Activated T-cell treated with anti-CD3 and anti-CD28 coated beads for 48 hours (primary cell): Measurements from ENCODE around the gene CDKL2.
A peak's percentile ranks its signal among the peaks of the same experiment; 100 is the strongest.

Experiments used
- DNase-seq: peaks from one replicate; pipeline ENCODE4 v3.0.0-alpha.2; 2020; ENCODE audit warnings: low read depth

CDKL2 gene

DNA sequence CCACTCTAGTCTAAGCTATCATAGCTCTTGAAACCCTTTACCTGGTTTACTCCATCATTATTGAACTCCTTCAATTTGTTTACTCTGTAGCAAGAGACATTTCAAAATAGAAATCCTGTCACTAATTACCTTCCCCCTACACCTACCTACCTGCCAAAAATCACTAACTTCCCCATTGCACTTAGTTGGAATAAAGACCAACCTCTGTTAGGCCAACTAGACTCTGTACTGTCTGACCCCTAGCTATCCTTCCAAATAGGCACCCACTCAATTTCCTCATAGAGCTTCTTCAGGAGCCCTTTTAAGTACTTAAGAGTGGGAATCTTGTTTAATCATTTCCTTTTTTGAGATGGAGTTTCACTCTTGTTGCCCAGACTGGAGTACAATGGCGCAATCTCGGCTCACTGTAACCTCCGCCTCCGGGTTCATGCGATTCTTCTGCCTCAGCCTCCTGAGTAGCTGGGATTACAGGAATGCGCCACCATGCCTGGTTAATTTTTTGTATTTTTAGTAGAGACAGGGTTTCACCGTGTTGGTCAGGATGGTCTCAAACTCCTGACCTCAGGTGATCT lies 8.9 kb upstream of the CDKL2 start:
- no peak for DNase-seq

DNA sequence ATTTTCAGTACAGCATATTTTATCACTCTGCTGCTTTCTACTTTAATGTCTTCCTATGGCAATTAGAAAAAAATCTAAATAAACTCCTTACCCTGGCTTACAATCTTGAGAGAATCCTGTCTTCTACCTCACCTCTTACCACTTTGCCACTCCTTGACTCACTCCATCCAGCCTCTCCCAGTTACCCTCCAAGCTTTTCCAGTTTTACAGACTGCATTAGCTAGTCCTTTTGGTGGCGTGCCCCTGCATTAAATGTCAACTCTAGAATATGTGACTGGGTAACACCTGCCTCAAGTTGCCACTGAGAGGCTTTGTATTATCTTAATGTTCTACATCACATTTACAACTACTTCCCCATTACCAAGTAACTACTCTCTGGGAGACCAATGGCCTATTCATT lies 7.5 kb upstream of the CDKL2 start:
- no peak for DNase-seq

DNA sequence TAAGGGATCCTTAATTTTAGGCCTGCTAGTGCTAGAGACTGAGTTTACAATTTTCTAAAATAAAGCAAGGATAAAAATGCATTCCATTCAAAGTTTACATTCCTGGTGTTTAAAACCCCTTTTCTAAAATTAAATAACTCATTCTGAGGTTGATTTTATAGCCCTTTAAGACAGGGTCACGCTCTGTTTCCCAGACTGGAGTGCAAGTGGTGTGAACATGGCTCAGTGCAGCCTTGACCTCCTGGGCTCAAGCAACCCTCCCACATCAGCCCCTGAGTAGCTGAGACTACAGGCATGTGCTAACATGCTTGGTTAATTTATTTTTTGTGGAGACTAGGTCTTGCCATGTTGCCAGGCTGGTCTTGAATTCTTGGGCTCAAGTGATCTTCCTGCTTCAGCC lies 6.8 kb upstream of the CDKL2 start:
- DNase-seq: no peak

DNA sequence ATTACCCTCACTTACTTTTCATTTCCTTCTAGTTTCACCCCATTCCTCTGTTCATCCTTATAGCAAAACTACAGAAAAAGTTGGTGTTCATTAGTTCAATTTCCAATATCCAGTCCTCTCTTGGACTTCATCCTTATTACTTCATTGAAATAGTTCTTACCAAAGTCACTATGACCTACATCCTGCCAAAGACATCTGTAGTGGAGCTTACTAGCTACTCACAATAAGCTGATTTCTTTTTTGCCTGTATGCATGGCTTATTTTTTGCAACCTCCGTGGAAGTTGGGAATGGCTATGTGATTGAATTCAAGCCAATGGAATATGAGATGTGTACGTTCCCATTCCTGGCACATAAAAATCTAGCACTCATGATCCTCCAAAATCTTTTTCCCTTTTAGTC lies 4.6 kb upstream of the CDKL2 start:
- DNase-seq: no peak

DNA sequence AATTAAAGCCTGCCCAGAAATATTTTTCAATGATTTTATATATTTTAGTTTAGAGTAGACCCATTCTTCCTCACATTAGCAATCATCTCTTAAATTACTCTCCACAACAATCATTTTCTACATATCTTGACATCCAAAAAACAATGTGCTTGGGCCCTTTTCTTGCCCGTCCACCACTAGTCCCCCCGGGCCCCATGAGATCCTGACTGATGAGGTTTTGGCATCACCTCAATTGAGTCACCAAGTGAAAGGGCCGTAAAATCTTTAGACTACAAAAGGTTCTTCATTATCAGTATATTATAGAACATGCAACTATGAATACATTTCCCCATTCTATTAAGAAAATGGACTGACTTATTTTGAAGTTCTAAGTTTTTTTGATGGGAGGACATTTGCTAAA lies 4.0 kb upstream of the CDKL2 start:
- DNase-seq: no peak

DNA sequence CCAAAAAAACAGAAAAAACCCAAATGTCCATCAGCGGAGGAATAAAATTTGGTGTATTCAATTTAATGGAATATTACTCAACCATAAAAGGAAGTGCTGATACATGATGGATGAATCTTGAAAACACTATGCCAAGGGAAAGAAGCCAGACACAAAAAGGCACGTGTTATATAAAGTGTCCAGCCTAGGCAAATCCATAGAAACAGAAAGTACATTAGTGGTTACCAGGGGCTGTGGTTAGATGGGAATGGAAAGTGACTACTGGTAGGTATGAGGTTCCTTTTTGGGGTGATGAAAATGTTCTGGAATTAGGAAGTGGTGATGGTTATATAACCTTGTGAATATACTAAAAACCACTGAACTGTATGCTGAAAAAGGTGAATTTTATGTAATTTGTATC lies 3.5 kb upstream of the CDKL2 start:
- no peak for DNase-seq

DNA sequence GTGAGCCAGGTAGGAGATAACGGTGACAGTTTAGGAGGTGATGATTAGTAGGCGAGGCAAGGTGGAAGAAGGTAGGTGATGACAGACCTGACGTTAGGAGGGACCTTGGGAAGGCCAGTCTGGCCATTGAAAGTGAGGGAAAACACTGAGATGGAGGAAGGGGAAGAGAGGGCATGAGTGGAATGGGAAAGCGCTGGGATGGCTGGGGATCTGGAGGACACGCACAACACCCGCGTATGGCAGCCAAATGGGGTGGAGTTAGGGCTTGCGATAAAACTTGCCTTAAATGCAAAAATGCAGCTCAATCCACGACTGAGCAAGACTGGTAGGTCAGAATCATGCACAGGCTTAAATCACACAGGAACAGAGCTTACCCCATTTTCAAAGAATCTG lies 605 bp upstream of the CDKL2 start:
- no peak for DNase-seq

DNA sequence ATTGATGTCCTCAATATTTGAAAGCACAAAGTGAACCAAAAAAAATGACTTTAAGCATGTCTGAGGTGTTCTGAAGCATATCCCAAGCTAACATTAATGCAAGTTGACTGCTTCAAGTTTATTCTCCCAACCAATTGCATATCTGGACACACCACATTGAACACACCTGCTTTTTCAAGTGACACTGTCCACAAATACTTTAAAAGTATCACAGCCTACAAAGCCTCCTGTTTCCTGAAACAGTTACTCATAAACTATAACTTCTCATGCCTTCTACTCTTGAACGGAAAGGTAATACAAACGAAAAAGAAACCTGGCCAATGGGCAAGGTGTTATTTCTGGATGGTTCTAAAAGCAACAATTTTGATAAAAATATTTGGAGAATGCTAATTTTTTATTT lies 1.1 kb downstream of the CDKL2 start:
- no peak for DNase-seq

DNA sequence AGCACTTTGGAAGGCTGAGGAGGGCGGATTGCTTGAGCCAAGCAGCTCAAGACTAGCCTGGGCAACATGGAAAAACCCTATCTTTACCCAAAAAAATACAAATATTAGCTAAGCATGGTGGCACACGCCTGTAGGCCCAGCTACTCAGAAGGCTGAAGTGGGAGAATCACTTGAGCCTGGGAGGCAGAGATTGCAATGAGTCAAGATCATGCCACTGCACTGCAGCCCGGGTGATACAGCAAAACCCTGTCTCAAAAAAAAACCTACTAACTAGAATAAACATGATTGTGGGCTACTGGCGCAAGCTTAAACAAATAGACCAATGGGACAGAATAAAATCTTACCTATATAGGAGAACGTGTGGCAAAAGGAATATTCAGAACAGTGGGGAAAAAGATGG lies 7.3 kb downstream of the CDKL2 start:
- DNase-seq: no peak

DNA sequence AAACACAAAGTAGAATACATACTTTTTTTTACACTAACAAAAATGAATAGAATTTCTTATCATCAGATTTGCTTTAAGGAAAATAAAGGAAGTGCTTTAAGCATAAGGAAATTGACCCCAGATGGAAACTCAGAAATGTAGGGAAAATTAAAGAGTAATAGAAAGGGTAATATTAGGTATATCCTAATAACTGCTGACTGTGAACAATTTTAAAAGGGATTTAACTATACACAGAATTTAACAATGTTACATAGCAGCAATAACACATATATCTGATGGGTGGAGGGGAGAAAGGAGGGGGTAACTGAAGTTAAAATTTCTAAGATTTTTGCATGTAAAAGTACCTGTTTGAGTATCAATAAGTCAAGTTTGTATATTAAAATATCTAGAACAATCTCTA lies 8.6 kb downstream of the CDKL2 start:
- no peak for DNase-seq

DNA sequence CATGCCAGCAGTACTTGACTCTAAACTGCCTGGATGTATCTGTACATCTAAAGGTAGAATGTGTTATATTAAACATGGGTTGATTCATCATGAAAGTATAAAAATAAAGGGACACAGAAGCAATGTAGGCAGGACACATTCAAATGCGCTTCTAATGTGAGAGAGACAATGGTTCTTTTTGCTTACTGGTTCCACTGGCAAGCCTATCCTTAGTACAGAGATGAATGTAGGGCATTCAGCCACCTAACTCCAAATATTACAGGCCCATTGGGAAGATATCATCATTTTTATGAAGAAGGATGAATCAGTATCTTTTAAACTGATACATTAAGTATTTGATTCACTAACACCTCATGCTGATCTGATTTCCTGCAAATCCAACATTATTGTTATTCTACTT lies 18.0 kb downstream of the CDKL2 start:
- no peak for DNase-seq

DNA sequence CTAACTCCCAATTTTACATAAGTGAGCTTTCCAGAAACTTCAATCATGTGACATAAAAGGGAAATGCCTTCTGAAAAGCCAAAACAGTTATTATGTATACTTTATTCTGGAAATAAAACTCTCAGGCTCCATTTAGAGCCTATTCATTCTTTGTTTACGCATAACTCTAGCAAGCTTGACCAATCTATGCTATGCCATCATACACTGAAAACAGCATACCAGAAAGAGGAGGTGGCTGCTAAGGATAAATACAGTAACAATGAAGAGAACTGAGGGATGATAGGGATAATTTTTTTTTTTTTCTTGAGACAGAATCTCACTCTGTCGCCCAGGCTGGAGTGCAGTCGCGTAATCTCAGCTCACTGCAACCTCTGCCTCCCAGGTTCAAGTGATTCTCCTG lies 24.4 kb downstream of the CDKL2 start:
- DNase-seq: no peak

DNA sequence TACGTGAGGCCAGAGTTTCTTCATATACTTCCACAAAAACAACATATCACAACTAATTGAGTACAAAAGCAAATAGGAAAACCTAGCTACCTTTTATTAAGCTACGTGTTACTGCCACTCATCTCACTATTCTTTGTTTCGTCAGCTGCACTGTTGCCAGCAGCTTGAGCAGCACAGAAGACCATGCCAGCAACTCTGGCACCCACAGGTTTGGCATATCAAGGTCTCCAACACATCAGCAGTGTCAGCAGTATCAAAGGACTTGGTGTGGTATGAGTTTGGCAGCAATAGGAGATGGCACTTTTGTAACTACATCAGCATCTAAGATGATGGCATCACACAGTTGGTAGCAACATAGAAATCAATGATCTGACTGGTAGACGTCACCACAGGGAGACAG lies 30.7 kb downstream of the CDKL2 start:
- no peak for DNase-seq

DNA sequence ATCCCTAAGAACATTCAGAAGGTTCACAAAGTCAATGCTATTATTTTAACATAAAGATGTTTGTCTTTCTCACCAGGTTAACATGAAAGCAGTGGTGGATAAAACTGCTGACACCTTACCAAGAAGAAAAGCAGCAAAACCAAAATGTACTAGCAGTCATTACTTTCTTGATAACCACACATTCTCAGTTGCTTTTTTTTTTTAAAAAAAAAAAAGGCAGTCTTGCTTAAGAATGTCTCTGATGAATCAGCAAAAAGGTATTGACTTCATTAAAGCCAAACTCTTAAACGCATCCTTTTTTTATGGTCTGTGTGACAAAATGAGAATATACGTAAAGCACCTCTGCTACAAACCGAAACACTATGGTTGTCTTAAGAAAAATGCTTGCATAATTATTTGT lies 31.9 kb downstream of the CDKL2 start:
- no peak for DNase-seq

DNA sequence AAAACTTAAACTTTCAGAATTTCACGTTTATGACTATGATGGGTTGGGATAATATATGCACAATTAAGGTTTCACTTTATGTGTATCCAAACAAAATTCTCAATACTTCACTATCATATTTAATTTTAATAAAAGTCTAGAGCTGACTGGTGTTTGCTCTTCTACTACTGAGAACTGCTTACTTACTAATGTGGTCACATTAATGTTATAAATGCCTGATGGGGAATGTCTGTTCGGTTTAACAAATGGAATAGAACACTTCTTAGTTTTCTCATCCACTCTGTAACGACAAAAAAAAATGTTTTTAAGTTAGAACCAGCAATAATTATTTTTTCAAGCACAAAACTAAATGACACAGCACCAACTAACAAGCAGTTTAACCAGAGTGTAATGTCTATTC lies 34.3 kb downstream of the CDKL2 start:
- no peak for DNase-seq

DNA sequence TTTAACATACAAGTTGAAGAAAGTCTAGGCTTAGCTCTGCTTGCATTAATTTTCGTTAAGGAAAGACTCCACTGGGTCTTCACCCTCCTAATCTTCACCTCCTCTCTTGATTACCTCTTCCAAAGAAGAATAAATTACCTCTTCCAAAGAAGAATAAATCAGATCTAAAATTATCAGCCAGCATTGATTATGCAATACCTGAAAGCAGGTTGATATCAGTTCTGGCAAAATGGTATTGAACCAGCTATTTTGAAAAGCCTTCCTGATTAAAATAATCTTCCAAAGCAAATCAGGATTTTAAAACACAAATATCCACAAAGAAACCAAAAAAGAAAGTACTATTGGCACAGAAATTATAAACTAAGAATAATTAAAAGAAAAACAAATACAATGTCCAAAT lies 36.9 kb downstream of the CDKL2 start:
- DNase-seq: no peak

DNA sequence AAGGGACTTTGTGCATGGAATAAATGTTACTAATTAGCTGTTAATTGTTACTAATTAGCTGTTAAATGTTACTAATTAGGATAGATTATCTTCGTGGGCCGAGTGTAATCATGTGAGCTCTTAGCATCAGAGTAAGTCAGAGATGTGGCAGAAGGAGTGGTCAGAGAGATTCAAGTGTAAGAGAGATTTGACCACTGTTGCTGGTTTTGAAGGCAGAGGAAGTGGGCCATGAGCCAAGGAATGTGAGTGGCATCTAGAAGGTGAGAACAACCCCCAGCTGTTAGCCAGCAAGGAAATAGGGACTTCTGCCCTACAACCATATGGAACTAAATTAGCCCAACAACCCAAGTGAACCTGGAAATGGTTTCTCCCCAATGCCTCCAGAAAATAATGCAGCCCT lies 46.3 kb downstream of the CDKL2 start:
- DNase-seq: no peak

DNA sequence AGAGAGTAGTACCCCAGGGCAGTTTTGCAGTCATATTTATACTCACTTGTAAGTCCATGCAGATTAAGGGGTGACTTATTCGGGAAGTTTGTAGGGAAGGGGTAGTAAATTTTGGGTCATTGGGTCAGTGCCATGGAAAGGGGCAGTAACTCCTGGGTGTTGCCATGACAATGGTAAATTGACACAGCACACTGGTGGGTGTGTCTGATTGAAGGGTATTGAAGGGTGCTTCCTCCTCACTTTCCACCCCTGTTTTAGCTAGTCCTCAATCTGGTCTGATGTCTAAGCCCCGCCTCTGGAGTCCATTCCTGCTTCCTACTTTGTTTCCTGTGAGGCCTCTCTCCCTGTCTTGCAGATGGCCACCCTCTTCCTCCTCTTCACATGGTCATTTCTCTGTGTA lies 62.6 kb downstream of the CDKL2 start:
- no peak for DNase-seq

DNA sequence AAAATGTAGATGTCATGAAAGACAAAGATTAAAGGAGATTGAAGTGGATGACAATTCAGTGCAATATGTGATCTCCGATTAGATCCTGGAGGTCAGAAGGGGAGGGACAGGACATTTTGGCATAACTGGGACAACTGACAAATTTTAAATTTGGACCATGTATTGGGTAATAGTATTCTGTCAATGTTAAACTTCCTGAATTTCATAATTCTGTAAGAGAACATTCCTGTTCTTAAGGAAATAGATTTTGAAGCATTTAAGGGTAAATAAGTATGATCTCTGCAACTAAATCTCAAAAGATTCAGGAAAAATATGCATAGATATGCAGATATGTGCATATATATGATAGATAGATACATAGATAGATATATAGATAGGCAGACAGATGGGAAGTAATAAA lies 63.4 kb downstream of the CDKL2 start:
- no peak for DNase-seq

DNA sequence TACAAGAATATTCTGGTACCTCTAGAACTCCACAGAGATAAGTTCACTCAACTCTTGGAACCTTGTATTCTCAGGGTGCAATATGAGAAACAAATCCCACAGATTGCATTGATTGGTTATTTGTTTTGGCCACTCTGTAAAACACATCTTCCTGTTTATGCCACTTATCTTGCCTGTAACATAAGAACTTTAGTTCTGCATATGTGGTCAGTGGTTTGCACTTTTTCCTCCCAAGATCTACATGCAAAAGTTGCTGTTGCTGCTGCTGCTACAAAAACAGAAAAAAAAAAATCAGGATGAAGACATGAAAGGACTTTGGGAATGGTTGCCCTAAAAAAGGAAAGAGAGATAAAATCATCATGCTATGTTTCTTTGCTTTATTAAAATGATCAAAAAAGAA lies 64.8 kb downstream of the CDKL2 start:
- DNase-seq: no peak

DNA sequence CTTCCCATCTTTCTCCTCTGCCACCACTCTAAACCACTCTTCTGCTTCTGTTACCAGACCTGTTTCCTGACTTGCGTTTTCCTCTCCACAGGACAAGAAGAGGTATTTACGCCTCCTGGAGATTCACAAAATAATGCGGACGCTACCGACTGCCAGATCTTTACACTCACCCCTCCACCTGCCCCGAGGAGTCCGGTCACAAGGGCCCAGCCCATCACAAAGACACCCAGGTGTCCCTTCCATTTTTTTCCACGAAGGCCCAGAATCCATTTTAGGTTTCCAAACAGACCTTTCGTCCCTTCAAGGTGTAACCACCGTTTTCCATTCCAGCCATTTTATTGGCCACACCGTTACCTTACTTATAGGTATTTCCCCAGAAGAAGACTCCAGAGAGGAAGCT lies 66.3 kb downstream of the CDKL2 start:
- DNase-seq: no peak

DNA sequence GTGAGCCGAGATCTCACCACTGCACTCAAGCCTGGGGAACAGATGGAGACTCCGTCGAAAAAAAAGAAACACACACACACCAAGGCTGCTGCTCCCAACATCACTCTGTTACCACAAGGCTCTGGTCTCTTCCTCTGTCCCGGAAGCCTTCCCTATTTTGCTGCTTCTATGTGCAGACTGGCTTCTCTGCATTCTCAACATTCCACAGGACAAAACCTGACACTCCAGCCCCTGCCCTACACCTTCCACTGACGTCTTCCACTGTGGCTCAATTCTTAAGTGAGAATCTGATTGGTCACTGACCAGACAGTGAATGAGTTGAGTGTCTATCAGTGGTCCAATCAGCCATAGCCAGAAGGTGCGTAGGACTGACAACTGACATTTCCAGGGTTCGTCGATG lies 68.5 kb downstream of the CDKL2 start:
- no peak for DNase-seq

DNA sequence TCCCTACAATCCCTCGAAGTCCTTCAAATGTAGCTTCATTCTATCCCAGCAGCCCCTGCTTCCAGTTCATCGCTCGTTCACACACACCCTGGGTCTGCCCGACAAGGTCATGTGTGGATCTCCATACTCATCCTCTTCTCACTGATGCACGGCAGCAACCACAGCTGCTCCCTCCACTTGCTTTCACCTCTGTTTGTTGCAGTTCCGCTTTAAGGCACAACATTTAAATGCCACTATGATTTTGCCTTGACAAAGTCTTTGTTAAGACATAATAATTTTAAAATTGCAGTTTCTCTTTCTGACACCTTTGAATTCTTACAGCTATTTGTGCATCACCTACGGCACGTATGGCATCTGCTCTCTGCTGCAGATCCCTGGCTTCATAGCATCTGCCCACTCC lies 72.6 kb downstream of the CDKL2 start:
- DNase-seq: no peak

DNA sequence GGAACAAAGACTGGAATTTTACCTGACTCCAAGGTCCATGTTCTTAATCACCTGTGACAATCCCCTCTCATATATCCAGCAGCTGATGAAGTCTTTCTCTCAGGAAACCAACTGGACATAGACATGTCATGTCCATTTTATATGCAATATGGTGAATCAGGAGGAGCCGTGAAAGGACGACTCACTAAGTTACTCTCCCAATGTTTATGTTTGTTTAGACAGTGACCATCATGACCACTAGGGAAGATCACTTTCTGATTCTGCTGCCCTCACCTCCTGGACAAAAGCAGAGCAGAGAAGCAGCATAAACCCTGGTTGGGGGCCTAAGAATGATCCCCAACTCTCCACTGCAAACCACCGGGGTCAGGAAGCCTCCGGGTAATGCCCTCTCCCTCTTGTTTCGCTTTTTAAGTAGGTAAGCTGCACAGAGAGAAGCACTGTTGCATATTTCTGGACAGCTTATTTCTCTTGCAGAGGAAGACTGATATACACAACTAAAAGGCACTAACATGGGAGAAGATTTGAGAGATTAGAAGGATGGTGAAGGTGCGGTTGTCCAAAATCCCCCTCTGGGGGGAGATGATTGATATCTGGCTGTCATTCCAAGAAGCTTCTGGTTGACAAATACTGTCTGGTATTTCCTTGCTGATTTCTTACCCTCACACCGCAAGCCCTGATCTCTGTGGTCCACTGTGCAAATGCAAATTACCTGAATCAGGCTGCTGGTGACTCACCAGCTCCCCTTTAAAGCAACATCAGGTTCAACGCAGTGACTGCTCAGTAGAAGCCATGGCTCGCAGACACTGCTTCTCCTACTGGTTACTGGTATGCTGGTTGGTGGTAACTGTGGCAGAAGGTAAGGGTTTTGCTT lies 74.8 kb downstream of the CDKL2 start, which contains the start of gene ODAPH:
ODAPH (plus strand) TSS at position 773 of the 871 bp plus-strand sequence; CDS start at position 790, 17 bp downstream.
- DNase-seq: peak; percentile 12
